CD4-positive, alpha-beta T cell treated with Interleukin-15 for 1 hour (primary cell): Measurements from ENCODE around the gene LRP1.

ENCODE experiments used
- DNase-seq: peaks from one replicate; pipeline ENCODE4 v3.0.0-alpha.2; 2020

Gene LRP1

DNA sequence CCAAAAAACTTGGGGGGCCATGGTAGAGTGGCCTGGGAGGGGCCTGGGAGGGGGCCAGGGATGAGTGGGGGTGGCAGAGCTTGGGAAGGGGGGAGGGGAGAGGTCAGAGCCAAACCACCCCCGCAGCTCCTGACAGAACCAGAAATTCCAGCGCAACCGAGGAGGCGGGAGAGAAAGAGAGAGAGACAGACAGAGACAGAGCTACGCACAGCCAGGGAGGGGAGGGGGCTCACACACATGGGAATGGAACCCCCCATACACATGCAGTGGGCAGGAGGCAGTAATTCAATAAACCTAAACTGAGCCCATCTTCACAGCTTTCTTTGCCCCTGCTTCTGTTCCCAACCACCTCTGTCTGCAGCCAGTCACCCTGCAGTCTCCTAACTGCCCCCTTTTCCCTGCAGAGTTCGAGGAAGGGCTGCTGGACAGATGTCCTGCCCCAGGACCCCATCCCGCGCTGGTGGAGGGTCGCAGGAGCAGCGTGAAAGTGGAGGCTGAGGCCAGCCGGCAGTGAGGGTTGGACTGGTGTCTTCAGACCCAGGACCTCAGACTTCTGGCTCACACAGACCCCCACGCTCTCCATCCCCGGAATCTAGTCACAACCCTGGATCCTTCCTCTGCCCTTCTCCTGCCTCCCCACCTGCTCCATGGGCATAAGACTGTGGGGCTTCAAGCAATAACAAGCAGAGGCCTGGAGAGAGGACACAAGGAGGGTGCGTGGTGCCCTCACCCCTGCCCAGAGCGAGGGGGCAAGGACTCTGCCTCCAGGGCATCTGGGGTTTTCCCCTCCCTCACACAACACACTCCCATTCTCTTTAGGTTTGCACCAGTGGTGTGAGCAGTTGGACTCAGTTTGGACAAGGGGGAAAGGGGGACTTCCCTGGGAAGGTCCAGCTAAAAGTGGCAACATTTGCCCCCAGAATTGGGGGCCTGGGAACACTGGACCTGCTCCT is 33.8 kb upstream of the LRP1 start:
- DNase-seq = no peak

DNA sequence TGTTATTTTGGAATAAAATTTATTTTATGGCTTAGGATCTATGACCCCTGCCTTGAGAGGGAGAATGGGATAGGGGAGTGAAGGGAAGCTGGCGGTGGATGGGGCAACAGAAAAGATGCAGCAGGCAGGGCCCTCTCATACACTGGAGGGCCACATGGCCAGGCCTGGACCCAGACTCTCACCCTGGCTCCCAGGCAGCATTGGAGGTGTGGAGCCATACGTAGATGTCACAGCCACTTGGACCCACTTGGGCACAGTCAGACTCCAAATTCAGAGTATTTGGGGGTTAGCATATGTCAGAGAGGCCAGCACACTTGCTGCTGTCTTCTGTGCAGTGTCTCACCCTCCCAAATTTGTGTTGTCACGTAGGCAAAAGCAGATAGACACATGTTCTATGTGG is 32.8 kb upstream of the LRP1 start:
- no peak for DNase-seq

DNA sequence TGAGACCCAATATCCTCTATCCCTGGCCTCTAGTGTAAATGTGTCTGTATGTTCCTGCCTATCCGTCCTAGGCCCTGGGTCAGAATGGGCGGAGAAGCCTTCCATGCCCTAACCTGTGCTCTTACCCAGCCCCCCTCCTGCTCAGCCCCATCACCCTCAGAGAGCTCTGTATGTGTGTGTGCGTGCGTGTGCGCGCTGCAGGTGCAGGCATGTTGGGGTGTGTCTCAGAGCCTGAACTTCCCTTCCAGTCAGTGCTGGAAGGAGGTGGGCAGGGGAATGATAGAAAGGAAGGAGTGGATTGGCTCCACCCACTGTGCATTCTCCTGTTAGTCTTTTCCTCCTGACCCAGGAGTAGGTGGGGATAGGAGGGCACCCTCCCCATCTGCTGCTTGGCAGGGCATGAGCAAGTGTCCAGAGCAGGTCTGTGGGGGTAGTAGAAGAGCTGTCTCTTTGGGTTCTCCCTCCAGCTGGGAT is 32.1 kb upstream of the LRP1 start:
- DNase-seq = no peak

DNA sequence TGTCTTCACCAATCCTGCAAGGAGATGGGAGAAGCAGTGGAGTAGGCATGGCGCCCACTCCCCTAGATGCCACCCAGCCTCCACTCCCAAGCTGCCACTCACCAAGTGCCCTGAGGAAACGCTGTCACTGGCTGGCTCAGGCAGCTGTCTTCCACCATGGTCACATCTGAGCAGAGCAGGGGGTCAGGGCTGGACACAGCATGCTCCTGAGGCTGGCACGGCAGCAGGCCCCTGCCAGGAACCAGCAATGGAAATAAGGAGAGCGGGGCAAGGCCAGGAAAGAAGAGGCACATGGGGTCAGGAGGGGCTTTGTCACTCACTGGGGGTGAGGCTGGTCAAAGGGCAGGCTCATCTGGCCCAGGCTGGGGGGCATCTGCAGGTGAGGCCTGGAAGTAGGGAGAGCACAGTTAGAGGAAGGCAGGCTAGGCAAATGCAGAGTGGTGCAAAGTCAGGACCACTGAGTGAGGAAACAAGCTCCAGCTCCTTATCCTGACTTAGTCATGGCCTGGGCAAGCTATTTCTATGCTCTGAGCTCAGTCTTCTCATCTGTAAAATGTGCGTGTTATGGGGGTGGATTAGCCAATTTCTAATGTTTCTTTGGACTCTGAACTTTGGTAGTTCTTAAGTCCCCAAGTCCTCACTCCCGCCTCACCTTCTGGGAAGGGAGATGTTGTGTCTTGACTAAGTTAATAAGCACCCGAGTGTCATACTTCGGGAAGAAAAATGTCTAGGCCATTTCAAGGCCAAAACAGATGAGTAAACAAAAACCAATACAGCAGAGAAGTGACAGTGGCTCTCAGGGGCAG is 31.3 kb upstream of the LRP1 start:
- no peak for DNase-seq

DNA sequence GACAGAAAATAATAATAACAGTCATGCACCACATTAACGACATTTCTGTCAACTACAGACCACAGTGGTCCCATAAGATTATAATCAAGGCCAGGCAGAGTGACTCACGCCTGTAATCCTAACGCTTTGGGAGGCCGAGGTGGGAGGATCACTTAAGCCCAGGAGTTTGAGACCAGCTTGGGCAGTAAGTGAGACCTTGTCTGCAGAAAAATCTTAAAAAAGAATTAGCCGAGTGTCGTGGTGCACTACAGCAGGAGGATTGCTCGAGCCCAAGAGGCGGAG is 30.8 kb upstream of the LRP1 start:
- DNase-seq = no peak

DNA sequence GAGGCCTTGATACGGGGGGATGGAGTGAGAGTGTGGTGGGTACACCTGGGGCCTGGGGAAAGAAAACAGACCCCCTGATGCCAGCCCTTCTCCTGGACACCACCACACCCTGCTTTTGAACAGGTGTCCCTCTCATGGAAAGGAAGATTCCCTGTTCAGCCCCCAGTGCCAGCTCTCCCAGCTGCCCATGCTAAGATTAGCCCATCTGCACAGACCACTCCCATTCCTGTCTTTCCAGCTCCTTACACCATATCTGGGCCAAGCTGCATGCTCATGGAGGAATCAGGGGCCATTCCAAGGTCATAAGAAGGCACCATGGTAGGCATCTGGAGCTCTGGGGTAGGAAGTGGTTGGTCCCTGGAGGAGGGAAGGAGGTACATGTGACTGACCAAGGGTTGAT is 29.7 kb upstream of the LRP1 start:
- no peak for DNase-seq

DNA sequence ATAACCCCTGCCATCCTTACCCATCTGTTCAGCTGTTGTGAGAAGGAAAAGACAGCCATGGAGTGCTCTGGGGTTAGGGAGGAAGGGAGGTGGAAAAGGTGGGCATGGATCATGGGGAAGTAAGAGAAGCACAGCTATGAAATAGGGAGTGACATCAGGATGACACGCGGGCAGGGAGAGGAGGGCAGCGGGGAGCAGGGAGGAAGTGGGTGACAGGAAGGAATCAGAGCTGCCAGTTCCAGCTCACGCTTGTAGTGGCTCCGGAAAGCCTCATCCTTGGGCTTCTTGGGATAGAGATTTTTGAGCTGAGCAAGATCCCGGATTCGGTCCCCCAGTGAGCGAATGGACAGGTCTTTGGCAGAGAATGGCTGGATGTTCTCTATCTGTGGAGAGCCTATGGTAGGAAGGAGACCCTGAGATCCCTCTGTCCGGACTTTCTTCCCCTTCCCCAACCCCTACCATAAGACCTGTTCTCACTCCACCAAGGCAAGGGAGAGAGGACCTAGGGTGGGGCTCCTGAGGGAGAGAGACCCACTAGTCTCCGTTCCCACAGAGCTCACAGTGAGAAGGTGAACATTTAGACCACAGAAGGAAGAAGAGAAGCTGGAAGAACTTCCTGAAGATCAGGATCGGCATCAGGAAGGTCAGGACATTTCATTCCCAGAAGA is 29.1 kb upstream of the LRP1 start:
- DNase-seq = no peak

DNA sequence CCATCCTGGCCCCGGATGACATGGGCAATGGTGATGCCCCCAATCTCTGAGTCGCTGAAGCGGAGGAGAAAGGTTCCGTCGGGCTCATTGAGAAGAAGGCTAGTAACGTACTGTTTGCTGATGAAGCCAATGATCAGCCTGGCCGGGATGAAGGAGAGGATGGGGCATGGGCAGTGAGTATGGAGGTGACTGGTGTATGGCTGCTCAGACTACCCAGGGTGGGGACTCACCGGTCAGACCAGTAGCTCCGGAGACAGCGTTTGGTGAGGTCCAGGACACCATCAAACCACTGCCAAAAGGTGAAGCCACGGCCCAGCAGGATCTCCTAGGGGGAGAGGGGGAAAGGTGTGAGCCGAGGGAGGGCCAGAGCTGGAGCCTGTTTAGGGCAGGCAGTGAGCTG is 28.5 kb upstream of the LRP1 start:
- DNase-seq = no peak

DNA sequence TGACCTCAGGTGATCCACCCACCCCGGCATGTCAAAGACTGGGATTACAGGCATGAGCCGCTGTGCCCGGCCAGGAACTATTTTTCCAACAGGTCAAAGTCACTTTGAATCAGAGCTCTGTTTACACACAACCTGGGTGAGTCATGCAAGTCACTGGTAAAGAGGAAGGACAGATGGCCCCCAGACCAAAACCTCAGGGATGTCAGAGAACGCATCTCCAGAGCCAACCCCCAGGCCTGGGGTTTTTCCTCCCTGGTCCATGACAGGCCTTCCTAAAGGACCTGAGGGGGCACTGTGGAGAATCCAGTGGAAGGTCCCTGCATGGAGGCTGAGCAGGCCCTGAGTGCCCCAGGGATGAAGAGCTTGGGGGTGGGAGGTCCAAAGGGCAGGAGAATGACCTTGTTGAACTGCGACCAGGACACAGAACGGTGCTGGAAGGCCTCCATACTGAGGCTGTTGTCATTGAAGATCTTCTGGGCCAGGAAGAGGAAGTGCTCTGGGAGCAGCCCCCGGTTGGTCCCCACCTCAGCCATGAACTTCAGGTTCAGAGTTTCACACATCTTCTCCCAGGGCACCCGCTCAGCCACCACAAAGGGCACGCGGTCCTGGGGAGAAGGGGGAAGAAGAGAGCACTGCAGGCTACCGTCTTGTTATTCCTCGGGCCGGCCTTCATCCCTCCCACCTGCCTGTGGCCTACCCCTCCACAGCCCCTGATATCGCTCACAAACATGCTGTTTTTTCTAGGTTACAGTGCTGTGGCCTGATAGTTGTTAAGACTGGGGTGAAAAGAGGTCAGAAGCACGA is 26.2 kb upstream of the LRP1 start:
- no peak for DNase-seq

DNA sequence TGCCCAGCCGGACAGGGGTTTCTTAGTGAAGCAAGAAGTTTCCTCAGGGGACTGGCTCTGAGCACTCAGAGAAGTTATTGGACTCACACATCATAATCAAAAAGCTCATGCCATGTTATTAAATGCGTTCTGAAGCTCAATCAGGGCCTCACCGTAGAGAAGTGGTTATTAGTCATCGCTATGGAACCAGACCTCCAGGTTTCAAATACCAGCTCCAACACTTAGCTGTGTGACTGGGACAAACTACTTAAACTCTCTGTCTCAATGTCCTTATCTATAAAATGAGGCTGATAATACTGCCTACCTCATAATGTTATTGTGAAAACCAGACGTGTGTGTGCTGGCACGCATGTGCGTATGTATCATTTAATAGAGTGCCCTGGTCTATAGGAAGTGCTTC is 24.4 kb upstream of the LRP1 start:
- no peak for DNase-seq

DNA sequence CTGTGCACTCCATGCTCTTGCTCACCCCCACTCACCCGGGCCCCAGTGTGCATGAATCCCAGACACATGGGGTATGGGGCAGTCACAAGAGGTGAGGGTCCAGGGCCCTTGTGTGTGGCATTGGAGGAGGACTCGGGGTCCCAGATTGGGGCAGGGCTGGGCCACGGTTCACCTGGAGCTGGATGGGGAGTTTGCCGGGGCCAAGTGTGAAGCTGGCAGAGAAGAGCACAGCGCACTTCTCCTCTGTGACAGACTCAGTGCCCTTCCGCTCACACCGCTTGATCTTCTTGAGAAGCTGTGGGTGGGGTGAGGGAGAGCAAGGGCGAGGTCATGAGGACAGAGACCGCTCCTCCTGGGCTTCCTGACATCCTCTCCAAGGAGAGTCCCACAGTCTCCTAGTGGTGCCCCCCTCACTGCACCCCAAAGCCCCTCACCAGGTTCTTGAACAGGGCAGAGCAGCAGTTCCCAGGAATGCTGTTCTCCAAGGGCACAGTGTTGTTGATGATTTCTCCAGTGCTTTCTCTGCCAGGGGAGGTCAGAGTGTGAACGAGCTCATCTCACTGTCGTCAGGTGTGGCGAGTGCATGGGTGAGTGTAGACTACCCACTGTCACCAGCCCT is 23.9 kb upstream of the LRP1 start:
- no peak for DNase-seq

DNA sequence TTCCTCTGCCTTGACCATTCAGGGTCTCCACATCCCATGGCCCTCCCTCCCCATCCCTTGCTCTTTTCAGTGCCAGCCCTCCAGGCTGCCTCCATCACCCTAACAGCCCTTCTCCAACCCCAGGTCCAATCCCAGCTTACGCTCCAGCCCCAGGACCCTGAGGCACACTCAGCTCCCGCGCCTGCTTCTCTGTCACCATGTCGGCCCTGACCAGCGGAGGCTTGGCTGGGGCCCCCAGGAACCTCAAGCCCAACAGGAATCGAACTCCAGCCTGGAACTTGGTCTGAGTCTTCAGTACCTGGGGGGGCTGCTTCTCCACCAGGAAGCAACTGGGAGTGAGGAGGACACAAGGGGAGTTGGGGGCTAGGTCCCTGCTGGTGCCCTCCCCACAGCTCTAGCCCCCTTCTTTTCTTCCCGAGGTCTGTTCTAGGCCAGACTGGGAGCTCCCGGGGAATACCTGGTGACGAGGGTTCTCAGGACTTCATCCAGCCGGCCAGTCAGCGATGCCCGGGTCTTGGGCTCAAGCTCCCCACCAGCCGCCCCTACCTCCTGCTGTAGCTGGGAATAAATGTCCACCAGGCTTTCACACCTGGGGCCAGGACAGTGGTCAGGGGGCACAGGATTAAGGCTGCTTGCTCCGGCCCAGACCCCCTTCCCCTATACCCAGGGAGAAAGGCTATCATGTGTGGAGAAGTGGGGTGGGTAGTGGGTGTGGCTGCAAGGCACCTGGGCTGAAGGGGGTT is 23.1 kb upstream of the LRP1 start:
- DNase-seq = no peak

DNA sequence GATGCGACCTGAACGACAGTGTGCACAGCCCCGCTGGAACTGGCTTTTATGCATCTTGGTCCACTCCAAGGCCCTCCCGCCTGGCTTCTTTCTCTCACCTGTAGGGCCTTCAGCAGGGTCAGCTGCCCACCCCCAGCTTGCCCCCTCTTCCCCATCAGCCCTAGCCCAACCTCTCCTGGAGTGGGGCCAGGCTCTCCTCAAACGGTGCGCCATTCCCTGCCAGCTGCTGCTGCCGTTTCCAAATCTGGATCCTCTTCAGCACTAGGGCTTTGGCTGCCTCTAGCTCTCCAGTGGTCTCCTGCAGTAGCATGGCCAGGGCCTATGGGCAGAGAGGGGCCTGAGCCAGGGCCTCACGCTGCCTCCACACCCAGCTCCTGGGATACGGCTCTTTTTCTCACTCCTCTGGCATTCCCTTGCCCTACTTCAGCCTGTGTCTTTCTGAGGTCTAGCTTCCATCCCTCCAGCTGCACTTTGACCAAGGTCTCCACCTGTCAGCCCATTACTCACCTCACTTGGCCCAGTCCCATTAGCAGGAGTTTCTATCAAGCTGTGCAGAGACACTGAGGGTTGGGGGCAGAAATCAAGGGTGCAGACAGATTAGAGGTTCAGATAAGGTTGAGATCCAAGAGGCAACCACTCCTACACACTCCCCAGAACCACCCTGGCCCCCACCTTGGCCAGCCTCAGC is 22.1 kb upstream of the LRP1 start:
- no peak for DNase-seq

DNA sequence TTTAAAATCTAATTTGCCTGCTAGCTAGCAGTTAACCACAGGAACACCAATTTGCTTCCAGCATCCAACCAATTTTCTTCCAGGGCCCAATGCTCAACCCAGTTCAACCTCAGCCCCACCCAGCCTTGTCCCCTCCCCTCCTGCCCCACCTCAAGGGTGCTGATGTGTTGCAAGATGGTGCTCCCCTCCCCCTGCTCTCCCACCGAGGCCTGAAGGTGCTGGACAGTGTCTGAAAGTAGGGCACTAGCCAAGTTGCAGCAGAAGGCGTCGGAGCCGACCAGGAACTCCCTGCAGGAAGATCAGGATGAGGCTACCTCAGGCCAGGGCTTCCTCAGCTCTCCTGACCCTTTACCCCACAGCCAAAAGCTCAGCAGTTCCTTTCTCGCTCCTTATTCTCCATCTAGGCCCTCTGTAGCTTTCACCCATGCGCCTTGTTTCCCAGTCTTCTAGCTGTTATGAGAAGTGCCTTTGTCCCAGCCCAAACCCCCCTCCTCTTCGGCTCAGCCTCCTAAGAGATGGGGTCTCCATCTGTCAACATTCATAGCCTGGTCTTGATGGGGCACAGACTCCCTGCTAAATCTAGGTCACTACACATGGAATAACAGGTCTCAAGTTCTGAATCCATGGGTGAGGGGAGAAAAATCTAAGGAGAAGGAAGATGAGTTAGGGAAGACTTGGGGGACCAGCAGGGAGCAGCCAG is 20.7 kb upstream of the LRP1 start:
- no peak for DNase-seq

DNA sequence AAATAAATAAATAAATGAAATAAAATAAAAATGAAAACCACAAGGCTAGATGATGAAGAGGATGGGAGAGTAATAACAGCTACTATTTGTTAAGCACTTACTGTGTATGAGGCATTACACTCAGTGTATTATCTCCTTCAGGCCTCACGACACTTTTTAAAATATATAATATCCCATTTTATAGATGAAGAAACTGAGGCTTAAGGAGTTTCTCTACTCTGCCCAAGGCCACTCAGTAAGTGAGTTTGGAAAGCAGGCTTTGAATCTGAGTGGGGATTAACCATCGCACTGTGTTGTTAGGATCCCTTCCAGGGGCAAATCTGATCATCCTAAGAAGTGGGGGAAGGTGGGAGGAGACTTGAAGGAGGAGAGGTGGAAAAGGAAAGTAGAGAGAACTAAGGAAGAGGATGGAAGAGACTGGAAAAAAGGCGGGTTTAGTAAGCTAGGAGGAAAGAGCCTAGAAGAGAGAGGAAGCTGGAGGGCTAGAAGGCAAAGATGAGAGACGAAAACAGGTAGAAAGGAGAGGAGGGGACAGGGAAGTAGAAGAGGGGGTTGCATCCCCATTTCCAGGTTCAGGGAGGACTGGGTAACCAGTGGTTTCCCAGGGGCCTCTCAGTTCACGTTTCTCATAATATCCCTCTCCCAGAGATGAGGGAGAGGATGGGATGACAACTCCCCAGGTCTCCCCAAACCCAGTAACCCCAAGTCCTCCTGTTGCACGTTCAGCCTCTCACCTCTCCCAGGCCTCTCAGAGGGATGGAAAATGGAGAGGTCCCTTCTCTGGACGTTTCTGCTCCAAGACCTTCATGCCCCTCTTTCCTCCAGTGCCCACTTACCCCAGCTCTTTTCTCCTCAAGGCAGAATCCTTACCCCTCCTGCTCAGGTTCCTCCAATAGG is 18.8 kb upstream of the LRP1 start:
- no peak for DNase-seq

DNA sequence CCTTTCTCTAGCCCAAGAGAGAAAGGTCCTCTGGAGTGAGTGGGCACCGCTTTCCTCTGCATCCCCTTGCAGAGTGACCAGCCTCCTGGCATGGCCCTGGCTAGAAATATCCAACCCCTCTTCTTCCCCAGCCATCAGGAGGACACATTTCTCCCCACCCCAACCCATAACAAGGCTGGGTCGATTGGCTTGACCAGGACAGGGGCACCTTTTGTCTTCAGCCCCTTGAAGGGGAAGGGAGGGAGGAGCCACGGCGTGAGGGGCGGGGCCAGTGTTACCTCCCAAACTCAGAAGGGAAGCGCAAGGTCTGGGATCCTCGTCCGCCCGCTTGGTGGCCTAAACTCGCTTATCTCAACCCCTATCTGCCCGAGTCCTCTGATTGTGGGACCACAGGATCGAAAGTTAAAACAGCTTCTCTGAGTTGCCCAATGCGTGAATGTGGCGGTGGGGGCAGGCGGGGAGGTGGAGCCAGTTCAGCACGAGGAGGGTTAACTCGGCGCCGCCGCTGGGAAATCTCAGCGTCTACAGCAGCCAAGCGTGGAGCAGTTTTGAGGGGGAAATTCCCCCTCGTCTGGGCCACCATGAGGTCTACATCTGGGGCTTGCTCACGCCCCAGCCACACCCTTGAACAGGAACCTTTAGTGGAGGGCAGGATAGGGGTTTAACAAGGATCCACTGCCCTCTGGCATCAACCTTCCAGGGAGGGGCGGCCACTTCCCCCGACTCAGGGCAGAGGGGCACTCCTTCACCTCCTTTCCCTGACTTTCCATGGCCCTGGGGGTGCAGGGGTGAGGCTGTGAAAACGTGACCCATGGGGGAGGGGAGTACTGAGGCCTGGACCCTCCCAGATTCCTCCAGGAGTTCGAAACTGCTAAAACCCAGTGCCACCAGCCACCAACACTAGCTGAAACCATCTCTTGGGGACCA is 17.9 kb upstream of the LRP1 start:
- peak; percentile 86 for DNase-seq

DNA sequence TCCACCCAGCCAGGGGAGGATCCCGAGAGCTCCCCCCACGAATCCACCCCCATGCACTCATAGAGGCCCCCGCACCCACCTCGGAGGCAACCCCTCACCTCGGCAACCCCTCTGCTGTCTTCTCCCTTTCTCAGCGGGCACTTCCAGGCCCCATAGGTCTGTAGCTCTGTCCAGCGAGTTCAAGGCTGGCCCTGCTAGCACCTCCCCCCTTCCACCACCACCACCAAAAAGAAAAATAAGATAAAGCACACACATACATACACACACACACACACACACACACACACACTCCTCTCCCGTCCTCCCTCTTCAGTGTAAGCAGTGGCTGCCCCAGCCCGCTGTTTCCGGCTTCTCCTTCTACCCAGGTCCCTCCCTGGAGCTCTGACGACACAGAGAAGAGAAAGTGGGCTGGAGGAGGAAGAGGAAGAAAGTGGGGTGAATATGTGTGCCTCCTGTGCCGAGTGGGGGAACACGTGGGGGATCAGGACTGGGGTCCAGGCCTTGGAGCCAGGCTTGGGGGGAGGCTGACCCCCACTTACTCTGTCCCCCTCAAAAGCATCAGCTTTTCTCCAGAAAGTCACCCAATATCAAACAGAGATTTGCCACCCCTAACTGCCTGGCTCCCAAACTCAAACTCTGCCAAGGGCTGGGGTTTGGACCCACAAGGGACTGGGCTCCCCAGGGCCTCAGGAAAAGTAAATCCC is 17.1 kb upstream of the LRP1 start, which contains the start of gene STAT6:
Gene STAT6 (minus strand): TSS at position 332 of the 704 bp plus-strand sequence. CDS start 3,084 bp downstream, outside the sequence.
- peak; percentile 93 for DNase-seq
